ENCODE measurements around the gene CUL4A.

GRCh38 chr13:113207890-113208420 is 1.5 kb upstream of the CUL4A start:
- no peak for TF ChIP-seq EZH2 (IDR thresholded peaks at IDR 0.05; ENCODE audit: insufficient read depth, poor library complexity, severe bottlenecking)
- TF ChIP-seq EZH2phosphoT487 (IDR thresholded peaks at IDR 0.05; ENCODE audit: insufficient read depth, low read depth) = no peak
